OCI-LY7 (cell line): Measurements from ENCODE around the gene NFKBIB.

ENCODE experiments used
- CTCF ChIP-seq: fragments of 200-600 bp; sonication (generic); conservative IDR thresholded peaks from 2 replicates; pipeline ENCODE4 v1.5.1; 2014; ENCODE audit warnings: mild to moderate bottlenecking, antibody characterized with exemption, low read length, moderate library complexity, mixed read lengths
- EZH2phosphoT487 ChIP-seq: fragments of 200-600 bp; sonication (generic); IDR thresholded peaks from 2 replicates; pipeline ENCODE4 v1.6.1; 2018; ENCODE audit warnings: low read depth, borderline replicate concordance, mild to moderate bottlenecking, mixed run types, antibody characterized with exemption, low read length, moderate library complexity, mixed read lengths

DNA sequence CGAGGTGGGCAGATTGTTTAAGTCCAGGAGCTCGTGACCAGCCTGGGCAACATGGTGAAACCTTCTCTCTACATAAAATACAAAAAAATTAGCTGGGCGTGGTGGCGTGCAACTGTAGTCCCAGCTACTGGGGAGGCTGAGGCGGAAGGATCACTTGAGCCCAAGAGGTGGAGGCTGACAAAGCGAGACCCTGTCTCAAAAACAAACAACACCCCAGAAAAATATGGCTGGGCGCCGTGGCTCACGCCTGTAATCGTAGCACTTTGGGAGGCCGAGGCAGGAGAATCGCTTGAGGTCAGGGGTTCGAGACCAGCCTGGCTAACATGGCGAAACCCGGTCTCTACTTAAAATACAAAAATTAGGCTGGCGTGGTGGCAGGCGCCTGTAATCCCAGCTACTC is 46.6 kb upstream of the NFKBIB start:
- no peak for TF ChIP-seq CTCF
- TF ChIP-seq EZH2phosphoT487 = no peak
